GOT3 (cell line): ENCODE data around the gene CHMP4B.

Experiments
- DNase-seq: peaks from one replicate; lab custom pipeline; 2025; ENCODE audit warnings: mixed read lengths; lab: John Stamatoyannopoulos, UW

Gene CHMP4B

DNA sequence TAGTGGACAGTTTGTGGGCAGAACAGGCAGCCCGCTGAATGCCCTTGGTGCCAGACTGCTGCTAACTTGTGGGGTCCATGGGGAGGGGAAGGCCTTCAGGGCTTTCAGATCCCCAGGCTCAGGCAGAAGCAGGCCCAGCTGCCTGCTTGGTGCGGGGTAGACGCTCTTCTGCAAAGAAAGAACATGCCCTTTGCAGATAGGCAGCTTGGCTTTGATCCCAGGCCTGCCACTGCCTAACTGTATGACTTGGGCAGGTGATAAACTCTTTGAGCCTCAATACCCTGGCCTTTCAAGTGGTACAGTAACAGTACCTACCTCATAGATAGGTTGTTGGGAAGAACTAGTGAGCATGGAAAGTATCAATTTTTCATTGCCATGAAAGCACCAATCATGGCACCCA lies 28.4 kb downstream of the CHMP4B start:
- no peak for DNase-seq

DNA sequence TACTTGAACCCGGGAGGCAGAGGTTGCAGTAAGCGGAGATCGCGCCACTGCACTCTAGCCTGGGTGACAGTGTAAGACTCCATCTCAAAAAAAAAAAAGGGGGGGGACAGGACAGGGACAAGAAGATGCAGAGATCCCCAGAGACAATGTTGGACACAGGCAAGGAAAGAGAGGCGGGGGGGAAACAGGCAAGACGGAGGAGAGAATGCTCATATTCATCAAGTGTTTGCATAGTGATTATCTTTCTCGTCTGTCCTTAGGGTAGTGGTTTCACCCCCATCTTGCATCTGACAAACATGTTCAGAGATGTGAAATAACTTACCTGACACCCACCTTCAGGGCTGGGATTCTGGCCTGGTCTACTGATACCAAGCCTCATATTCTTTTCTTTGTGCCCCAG lies 29.0 kb downstream of the CHMP4B start:
- DNase-seq = no peak

DNA sequence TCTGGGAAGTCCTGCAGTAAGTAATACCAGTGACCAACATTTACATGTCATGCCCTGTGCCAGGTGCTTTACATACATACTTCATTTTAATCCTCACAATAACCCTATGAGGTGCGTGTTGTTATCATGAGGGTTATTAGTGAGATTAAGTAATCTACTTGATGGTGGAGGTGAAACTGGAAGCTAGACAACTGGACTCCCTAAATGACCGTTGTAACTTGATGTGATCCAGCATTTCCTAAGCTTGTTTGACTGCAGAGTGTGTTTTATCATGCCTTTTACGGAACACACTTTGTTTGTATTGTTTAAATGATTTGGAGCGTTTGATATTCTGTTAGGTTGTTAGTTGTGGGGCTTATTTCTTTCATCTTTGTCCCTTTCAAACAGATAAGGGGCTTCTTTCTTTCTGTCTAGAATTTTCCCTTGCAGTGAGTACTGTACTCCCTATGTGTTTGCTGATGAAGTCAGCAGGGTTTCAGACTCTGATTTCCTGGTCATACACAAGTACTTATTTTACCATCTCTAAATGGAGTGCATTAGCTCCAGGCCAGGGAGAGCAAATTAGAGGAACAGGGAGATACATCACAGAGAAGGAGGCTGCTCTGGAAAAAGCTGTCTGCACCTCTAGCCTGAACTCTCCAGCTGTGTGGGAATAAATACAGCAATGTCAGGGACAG lies 29.7 kb downstream of the CHMP4B start:
- no peak for DNase-seq

DNA sequence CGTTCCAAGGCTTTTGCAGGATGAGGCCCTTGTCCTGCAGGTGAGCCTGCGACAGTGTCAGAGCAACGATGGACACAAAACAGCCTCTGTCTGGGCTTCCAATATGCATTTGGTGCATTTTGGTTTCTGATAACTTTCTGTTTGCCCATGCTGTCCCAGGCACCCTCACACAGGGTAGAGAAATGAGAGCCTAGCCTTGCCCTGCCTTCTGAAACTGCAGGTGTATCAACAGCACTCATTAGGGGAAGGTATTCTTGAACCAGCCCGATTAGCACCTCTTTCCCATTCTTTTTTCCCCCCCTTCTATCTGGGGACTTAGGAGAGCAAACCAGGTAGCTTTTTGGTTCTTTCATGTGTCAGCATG lies 30.3 kb downstream of the CHMP4B start:
- no peak for DNase-seq

DNA sequence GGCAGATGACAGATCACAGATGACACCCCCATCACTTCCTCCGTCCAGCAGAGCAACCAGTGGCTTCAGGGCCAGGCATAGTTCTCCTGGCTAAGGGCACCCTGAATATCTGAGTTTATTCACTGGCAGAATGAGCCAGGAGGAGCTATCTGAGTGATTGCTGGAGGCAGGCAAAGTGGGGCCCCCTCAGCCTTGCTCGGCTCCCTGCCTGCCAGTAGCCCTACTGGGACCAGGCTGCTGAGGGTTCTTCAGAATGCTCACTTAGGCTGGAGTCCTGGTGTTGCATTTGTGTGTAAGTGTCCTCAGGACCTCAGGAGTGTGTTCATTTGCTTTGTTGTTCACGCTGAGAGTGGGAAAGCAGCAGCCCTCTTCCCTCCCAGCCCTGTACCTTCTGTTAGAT lies 31.2 kb downstream of the CHMP4B start:
- DNase-seq = no peak

DNA sequence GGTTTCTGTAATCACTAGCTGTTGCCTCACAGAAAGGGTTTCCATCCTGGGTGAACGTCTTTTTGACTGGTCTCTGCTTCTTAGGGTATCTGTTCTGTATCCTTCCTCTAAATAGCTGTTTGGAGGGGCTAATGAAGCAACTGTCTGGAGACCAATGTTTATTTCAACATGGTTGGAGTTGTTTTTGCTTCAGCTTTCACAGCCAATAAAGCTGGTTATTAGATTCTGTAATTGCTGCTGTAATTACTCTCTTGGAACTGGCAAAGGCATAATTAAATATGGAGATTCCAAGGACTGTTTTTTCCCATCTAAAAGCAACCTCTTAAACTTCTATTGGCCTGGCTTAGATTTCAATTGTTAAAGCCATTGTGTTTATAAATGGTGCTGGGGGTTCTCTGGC lies 31.9 kb downstream of the CHMP4B start:
- DNase-seq = no peak

DNA sequence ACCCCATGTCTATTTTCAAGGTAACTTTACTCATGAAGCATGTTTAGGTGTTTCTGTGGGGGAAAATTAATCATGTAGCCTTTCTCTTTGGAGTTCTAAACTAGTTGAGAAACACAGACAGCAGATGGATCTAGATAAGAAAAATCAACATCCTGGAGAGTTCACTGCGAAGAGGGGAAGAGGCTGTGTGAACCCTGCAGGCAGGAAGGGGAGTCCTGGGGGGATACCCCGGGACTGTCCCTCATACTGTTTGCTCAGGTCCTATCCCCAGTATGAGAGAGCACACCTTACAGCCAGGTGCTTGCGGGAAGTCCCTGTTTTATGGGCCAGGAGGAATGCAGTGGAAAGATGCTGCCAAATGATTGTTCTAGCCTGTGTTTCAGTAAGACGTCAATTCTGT lies 32.7 kb downstream of the CHMP4B start:
- no peak for DNase-seq

DNA sequence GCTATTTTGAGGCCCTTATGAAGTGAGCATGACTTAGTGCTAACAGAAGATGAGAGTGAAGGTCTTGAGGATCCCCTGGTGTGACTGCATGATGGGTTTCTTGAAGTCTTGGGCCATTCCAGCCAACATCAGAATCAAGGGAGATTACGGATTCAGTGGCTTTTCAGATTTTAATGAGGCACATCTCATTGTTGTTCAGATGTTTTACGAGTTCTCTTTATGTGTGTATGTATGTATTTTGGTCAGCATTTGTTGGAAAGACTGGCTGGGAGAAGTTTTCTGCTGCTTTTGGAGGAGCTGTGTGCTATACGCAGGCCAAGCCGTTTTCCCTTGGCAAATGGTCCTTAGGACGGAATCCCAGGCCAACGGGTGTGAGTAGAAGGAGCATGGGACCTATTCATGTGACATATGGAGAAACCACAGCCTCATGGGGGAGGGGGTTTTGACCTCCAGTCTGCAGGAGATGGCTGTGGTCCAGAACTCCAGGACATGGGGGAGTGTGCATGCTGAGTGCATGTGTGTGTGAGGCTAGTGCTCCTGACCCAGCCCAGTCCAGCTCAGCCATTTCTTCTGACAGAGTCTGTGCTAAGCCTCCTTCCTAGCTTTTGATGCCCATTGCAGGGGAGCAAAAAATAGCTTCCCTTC lies 35.3 kb downstream of the CHMP4B start:
- no peak for DNase-seq

DNA sequence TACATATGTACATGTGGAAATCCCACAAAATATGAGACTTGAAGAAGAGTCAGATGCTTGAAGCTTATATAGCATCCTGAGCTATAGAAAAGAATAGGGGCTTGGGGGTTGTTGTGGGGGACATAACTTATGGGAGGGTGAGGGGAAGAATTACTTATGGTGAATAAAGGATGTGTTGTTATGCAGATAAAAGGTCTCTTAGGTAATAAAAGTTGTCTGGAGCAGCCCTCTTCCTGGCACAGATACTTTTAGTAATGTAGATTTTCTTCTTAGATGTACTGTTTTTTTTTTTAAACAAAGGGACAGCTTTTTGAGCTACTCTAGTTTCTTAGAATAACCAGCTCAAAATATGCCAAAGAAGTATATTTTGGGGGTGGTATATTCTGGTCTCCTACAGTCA lies 35.9 kb downstream of the CHMP4B start:
- no peak for DNase-seq

DNA sequence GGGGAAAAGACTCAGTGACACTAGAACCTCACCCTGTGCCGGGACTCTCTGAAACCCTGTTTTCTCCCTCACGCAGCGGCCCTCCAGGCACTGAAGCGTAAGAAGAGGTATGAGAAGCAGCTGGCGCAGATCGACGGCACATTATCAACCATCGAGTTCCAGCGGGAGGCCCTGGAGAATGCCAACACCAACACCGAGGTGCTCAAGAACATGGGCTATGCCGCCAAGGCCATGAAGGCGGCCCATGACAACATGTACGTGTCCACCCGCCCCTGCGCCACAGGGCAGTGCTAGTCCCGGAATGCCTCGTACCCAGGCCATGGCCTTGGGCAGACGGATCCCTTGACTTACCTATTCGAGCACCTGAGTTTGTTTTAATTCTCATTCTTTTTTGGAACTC lies 37.2 kb downstream of the CHMP4B start:
- DNase-seq = no peak

DNA sequence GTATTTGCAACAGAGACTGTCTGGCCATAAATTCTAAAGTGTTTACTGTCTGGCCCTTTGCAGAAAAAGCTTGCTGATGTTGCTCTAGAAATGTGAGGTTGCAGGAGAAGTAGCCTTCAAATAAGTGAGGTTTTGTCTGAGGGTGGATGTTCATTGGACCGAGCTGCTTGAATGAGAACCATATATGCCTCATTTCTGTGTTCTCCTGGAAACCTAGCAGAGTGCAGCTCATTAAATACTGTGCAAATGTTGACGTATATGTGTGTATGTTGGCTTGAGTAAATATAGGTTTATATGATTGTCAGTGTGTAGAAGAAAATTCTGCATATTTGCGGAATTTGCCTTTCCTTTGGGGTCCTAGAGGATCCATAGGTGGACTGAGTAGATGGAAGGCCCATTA lies 39.0 kb downstream of the CHMP4B start:
- no peak for DNase-seq

DNA sequence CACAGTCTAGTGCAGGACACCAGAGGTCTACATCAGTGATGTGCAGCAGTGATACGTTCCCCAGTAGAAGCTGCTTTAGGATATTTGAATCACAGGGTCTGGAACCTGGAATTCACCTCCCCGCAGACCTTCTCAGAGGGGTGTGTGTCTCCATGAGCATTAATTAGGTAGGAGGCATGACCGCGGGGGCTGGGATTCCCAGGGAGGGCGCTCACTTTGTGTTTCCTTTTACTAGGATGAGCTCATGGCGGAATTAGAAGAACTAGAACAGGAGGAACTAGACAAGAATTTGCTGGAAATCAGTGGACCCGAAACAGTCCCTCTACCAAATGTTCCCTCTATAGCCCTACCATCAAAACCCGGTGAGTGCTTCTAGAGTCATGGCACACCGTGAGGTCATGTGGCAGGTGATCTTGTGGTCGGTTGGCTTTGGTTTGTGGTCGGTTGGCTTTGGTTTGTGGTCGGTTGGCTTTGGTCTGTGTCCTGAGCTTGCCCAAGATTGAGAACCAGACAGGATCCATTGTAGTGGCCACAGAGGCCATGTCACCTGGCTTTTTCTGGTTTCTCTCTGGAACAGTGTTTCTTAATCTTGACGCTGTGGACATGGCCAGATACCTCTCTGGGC lies 40.8 kb downstream of the CHMP4B start:
- no peak for DNase-seq

DNA sequence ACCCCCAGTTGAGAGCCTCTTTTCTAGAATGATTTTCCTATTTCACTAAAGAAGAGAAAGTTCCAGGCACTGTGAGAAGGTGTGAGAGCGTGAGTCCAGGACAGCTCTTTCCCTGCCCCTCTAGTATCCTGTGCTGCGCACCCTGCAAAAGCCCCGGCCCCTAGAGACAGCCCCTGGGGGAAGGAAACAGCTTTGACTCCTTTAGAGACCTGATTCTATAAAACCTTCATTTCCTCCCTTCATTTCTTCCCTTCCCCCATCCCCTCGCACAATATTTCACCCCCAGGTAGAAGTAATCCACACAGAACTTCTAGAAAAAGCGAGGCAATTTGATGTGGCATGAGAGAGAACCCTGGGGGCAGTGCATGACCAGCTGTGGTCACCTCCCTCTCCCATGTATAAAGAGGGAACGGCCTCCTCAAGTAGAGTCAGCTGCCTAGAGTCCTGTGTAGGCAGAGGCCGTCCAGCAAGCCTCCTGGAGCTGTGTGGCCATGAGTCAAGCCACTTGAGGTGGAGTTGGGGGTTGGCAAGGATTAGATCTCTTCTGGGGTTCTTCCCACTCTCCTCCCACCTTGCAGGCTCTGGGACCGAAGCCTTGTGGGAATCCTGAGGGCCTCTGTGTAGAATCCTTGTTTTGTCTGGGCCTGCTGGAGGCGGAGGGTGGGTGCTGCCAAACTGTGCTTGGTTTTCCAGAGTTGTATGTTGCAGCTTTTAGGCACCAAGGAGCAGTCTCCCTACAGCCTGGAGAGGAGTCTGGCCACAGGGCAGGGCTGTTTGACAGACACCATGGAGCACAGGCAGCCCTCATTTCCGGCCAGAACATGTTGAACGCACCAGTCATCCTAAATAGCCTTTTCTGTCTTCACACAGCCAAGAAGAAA lies 41.7 kb downstream of the CHMP4B start:
- DNase-seq = no peak

DNA sequence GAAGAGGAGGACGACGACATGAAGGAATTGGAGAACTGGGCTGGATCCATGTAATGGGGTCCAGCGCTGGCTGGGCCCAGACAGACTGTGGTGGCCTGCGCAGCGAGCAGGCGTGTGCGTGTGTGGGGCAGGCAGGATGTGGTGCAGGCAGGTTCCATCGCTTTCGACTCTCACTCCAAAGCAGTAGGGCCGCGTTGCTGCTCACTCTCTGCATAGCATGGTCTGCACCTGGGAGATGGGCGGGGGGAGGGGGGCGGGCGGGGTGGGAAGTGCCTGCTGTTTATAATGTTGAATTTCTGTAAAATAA lies 42.3 kb downstream of the CHMP4B start:
- no peak for DNase-seq

DNA sequence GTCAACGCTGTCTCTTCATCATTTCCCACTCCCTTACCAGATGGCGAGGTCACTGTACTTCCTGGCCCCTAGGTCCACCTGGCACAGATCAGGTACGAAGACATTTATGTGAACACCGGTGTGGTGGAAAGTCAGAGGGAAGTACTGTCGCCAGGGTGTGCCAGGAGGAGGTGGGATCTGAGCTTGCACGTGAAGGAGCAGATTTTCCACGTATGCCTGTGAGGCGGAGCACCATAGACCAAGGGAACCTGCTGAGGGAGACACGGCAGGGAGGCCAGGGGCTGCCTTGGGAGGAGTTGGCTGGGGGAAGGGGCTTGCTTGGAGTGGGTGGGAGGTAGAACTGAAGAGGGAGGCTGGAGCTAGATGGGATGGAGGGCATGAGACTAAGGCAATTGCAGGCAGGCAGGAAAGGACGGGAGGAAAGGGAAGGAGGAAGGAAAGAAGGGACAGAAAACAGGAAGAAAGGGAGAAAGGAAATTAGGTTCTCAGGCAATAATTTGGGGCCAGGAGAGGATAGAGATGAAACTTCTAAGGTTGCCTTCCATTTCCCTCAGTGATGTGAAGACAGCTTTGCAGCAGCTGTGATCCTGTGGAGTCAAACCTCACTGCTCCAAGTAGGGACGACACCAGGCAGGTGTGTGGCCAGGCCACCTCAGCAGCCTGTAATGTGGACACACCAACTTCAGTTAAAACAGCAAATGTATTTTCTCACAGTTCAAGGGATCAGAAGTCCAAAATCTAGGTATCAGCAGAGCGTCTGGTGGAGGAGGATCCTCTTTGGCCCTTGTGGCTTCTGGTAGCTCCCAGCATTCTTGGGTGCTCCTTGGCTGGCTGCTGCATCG lies 46.8 kb downstream of the CHMP4B start:
- no peak for DNase-seq

DNA sequence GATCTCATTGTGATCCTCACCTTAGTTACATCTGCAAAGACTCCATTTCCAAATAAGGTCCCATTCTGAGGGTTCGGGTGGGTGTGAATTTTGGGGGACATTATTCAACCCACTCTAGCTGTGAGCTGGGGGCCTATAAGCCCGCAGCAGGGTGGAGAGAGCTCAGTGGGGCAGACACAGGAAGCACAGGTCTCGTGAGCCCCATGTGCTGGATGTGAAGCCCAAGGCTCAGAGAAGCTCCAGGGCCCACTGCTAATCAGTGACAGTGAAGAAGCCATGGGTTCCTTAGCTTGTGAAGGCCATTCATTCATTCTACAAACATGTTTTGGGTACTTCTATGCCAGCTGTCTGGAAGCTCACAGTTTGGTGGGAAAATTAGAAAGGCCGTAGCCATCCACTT lies 47.5 kb downstream of the CHMP4B start:
- DNase-seq = no peak

DNA sequence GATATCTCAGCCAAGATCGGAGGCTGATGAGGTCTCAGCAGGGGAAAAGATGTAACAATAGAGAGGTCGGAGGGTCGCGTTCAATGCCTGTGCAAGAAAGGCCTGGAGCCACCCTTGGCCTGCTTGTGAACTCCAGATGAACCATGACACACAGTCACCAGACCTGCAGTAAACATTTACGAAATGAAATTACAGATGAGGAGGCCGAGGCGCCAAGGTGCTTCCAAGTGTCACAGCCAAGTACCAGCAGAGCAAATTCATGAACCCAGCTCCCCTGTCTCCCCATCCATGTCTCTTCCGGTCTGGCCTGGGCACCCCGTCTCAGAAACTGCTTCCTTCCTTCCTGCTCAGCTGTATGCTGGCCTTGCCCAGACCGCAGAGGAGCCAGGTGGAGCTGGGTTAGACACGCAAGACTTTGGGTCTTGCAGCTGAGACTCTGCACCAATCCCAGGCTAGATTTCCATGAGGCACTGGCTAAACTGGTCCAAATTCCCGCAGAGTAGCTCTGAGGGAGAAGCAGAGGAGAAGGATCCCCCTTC lies 48.1 kb downstream of the CHMP4B start:
- no peak for DNase-seq

DNA sequence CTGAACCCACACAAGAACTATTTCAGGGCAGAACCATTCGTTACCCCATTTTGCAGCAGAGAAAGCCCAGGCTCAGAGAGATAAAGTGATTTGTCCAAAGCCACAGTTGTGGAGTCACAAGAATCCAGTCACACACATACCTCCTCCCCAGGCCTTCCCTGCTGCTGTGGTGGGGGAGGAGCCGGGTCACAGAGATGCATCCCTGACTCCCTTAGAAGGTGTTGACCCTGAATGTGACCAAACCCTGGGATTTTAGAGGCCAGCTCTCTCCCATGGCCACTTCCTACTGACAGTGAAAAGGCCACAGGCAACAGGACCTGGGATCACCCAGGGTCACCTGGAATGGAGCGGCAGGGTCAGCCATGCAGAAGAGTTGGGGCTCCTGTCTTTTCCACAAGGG lies 48.6 kb downstream of the CHMP4B start:
- no peak for DNase-seq

DNA sequence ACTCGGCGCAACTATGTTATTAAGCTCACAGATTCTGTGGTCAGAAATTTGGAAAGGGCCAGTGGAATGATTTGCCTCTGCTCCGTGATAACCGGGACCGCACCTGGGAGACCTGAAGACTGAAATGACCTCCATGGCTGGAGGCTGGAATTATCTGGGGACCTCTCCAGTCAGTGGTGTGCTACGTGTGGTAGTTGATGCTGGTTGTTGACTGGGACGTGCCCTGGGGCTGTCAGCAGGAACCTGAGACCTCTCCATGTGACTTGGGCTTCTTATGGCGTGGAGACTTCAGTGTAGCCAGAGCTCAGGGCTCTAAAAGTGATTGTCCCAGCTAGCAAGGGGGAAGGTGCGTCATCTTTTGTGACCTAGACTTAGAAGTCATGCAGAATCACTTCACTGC lies 50.3 kb downstream of the CHMP4B start:
- DNase-seq = no peak

DNA sequence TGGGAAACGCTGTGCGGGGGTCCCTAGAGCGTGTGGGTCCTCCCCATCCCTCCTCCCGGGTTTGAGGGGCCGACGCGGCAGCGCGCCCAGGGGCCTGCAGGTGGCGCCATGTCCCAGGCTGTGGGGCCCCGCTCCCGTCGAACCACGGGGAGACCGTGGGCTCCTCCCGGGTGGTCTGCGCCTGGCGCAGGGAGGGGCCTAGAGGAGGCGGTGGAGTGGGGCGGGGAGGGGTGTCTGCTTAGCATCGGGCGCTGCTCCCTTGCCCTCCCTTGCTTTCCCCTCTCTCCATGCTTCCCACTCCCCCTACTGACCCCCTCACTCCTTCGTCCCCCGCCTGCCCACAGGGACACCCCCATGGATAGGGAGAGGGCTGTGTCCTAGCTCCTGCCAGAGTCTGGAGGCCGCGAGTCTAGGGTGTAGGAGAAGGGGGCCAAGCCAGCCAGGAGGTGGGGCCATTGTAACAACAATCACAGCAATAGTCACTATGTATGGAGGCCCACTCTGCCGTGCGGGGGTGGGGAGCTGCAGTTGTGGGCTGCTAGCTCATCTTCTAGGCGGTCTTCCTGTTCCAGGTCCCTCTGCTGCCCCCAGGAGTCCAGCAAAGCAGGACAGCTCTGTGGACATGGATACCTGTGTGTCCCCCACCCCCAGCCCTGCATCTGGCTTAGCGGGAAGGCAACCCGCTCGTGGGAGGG lies 51.7 kb downstream of the CHMP4B start:
- no peak for DNase-seq
